Muscle of arm (tissue), 12 donors: ENCODE data around the gene DBF4. TPM values are rescaled to one million over a fixed set of nuclear protein-coding genes. Genes with fewer than 3 reads are reported as not detected.
"Not testable (repeated sequence)": the region's sequence is repeated elsewhere in the genome, so short reads cannot be mapped to it uniquely, and the experiment has no call there.

Source experiments
- DNase-seq: peaks from one replicate; pipeline ENCODE4 v3.0.0-alpha.2; 2013
- polyA plus RNA-seq, 12 donors: library from polyadenylated mRNA; unstranded; fragments of 120-200 nt; gene quantifications; one replicate each; pipeline ENCODE4 v1.2.1, GENCODE V29; 2013; ENCODE audit not compliant: insufficient read length in 12 of 12

DBF4 gene
- polyA plus RNA-seq, 12 donors = 8.4 to 22.2 (median 13.2) TPM; not detected in 1

GRCh38 chr7:87878208-87878735, 2.0 kb downstream of the DBF4 start:
- no peak for DNase-seq

- peak; percentile 77 for DNase-seq
Measured at GRCh38 chr7:87882151-87882937, 6.1 kb downstream of the DBF4 start.

- no peak for DNase-seq
Measured at GRCh38 chr7:87885018-87885417, 8.7 kb downstream of the DBF4 start.

- peak; percentile 43 for DNase-seq
Measured at GRCh38 chr7:87886875-87887274, 10.6 kb downstream of the DBF4 start.

GRCh38 chr7:87895363-87895762, 19.1 kb downstream of the DBF4 start:
- DNase-seq = no peak

GRCh38 chr7:87899255-87899654, 23.0 kb downstream of the DBF4 start:
- no peak for DNase-seq

- DNase-seq = not testable (repeated sequence)
Measured at GRCh38 chr7:87907136-87907906, 31.0 kb downstream of the DBF4 start.

GRCh38 chr7:87908814-87909213, 32.5 kb downstream of the DBF4 start:
- DNase-seq = not testable (repeated sequence)

- DNase-seq = no peak
Measured at GRCh38 chr7:87912121-87912520, 35.8 kb downstream of the DBF4 start.

GRCh38 chr7:87918740-87919139, 42.4 kb downstream of the DBF4 start:
- no peak for DNase-seq

GRCh38 chr7:87919875-87920274, 43.6 kb downstream of the DBF4 start:
- DNase-seq = no peak

GRCh38 chr7:87920578-87920977, 44.3 kb downstream of the DBF4 start:
- DNase-seq = no peak

- not testable (repeated sequence) for DNase-seq
Measured at GRCh38 chr7:87922759-87923395, 46.6 kb downstream of the DBF4 start.

- DNase-seq = no peak
Measured at GRCh38 chr7:87926581-87927461, 50.5 kb downstream of the DBF4 start.

- no peak for DNase-seq
Measured at GRCh38 chr7:87933605-87933952, 57.3 kb downstream of the DBF4 start.

- peak; percentile 91 for DNase-seq
Measured at GRCh38 chr7:87933953-87934698, 57.8 kb downstream of the DBF4 start, which contains the start of gene ADAM22. Gene ADAM22 (plus strand): TSS chr7:87934251. CDS start chr7:87934466, 215 bp downstream.

- peak; percentile 42 for DNase-seq
Measured at GRCh38 chr7:87934699-87935383, 58.5 kb downstream of the DBF4 start.

GRCh38 chr7:87935384-87935706, 59.1 kb downstream of the DBF4 start:
- peak; percentile 8 for DNase-seq

- DNase-seq = no peak
Measured at GRCh38 chr7:87941138-87941537, 64.8 kb downstream of the DBF4 start.

GRCh38 chr7:87944547-87944946, 68.3 kb downstream of the DBF4 start:
- no peak for DNase-seq
